IgD-negative memory B cell (primary cell): ENCODE data around the gene CLIP2. TPM values are rescaled to one million over a fixed set of nuclear protein-coding genes. Genes with fewer than 3 reads are reported as not detected.
"Not testable (repeated sequence)": the region's sequence is repeated elsewhere in the genome, so short reads cannot be mapped to it uniquely, and the experiment has no call there.

Experiments used
- H3K27ac Mint-ChIP-seq, 3 donors: one replicate each; pipeline ENCODE4 v1.8.0; 2020 to 2022; ENCODE audit warnings: mild to moderate bottlenecking in 3 of 3, mixed read lengths in 3 of 3, moderate library complexity in 1 of 3
- H3K27me3 Mint-ChIP-seq: one replicate; pipeline ENCODE4 v1.8.0; 2021; ENCODE audit warnings: mixed read lengths
- H3K36me3 Mint-ChIP-seq: one replicate; pipeline ENCODE4 v1.8.0; 2020; ENCODE audit warnings: mild to moderate bottlenecking, mixed read lengths
- H3K4me1 Mint-ChIP-seq, 3 donors: one replicate each; pipeline ENCODE4 v1.8.0; 2020 to 2022; ENCODE audit warnings: mixed read lengths in 3 of 3, mild to moderate bottlenecking in 1 of 3
- H3K4me3 Mint-ChIP-seq, 4 donors: one replicate each; pipeline ENCODE4 v1.8.0; 2020 to 2022; ENCODE audit warnings: mild to moderate bottlenecking in 4 of 4, mixed read lengths in 4 of 4, moderate library complexity in 3 of 4
- H3K9me3 Mint-ChIP-seq, 3 donors: one replicate each; pipeline ENCODE4 v1.8.0; 2020 to 2021; ENCODE audit warnings: mixed read lengths in 3 of 3, mild to moderate bottlenecking in 1 of 3
- polyA plus RNA-seq: library from polyadenylated mRNA; unstranded; fragments of 300-500 nt; fragmentation: Illumina TruSeq; gene quantifications from one replicate; pipeline ENCODE4 v1.2.3, GENCODE V29; 2021

Gene CLIP2
- polyA plus RNA-seq, 1 donor from 2014 or later = 7.1 TPM

DNA sequence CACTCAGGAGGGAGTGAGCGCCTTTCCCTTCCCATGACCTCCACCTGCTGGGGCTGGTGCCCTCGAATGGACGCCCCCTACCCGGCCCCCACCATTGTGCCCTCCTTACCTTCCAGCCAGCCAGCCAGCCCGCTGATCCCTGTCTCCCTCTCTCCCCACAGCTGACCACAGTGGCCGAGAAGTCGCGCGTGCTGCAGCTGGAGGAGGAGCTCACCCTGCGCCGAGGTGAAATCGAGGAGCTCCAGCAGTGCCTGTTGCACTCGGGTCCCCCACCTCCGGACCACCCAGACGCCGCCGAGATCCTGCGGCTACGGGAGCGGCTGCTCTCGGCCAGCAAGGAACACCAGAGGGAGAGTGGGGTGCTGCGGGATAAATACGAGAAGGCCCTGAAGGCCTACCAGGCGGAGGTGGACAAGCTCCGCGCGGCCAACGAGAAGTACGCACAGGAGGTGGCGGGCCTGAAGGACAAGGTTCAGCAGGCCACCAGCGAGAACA lies 86.6 kb downstream of the CLIP2 start:
- H3K27me3 Mint-ChIP-seq = no peaks in the 10 kb centered on the region
- no peak overlapping the region for H3K27ac Mint-ChIP-seq
- H3K4me3 Mint-ChIP-seq = peak overlapping the region in 1 of 4 donors; percentile 21
- H3K4me1 Mint-ChIP-seq = peaks cover 4 to 5% (median 4%) of the 10 kb centered on the region in 3 donors
- H3K36me3 Mint-ChIP-seq = no peaks in the 10 kb centered on the region
- H3K9me3 Mint-ChIP-seq = no peaks in the 10 kb centered on the region

DNA sequence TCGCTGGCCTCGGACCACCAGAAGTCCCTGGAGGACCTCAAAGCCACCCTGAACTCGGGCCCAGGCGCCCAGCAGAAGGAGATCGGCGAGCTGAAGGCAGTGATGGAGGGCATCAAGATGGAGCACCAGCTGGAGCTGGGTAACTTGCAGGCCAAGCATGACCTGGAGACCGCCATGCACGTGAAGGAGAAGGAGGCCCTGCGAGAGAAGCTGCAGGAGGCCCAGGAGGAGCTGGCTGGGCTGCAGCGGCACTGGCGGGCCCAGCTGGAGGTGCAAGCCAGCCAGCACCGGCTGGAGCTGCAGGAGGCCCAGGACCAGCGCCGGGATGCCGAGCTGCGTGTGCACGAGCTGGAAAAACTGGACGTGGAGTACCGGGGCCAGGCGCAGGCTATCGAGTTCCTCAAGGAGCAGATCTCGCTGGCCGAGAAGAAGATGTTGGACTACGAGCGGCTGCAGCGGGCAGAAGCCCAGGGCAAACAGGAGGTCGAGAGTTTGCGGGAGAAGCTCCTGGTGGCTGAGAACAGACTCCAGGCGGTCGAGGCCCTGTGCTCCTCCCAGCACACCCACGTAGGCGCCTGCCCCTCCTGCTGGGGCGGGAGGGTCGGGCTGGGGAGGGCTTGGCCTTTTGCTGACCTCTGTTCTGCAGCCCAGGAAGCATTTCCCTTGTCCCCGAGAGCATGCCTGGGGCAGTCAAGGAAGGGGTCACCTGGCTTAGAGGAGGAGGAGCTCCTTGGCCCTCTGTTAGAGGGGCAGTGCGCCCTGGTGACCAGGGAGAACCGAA lies 87.2 kb downstream of the CLIP2 start:
- H3K27ac Mint-ChIP-seq = no peak overlapping the region

DNA sequence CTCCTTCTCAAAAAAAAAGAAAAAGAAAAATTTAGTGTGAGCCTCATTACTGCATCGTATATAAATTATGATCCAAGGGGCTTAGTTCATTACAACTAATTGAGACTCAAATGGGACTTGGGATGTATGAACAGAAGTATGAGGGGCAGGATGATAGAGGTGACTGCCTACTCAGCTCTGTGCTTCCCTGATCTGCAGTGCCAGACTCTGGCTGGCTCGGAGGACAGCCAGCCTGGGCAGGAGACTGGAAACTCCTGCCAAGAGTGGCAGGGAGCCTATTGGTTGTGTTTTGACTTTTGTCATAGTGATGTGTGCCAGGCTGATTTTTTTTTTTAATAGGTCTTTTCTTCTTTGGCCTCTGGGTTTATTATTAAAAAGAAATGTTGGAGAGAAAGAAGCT lies 90.7 kb downstream of the CLIP2 start:
- H3K9me3 Mint-ChIP-seq = no peaks in the 10 kb centered on the region
- H3K27me3 Mint-ChIP-seq = no peaks in the 10 kb centered on the region
- H3K4me1 Mint-ChIP-seq = no peaks in the 10 kb centered on the region
- peak overlapping the region in 1 of 3 donors; percentile 4 for H3K27ac Mint-ChIP-seq
- H3K4me3 Mint-ChIP-seq = no peak overlapping the region
- H3K36me3 Mint-ChIP-seq = no peaks in the 10 kb centered on the region

More for the DNA sequence above, 87.2 kb downstream of the CLIP2 start:
- Mint-ChIP-seq H3K4me3 (no peak overlapping the region), H3K4me1 (peaks cover 2 to 4% (median 4%) of the 10 kb centered on the region in 3 donors), H3K27me3 (no peaks in the 10 kb centered on the region), H3K9me3 (no peaks in the 10 kb centered on the region), H3K36me3 (no peaks in the 10 kb centered on the region)

DNA sequence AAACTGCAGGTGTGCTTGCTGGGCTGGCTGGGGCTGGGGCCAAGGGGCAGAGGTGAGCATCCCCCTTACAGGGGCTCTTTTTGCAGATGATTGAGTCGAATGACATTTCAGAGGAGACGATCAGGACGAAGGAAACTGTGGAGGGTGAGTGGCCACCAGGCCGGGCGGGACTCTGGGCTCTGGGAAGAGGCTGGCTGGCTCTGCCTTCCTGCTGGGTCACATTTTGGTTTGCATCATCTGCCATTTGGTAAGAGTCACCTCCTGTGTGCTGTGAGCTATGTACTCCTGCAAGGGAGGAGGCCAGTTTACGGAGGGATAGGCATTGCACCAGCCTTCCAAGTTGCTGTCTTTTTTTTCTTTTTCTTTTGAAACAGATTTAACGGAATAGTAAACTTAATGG lies 91.5 kb downstream of the CLIP2 start:
- H3K27me3 Mint-ChIP-seq = no peaks in the 10 kb centered on the region
- H3K4me3 Mint-ChIP-seq = no peak overlapping the region
- H3K36me3 Mint-ChIP-seq = no peaks in the 10 kb centered on the region
- no peaks in the 10 kb centered on the region for H3K9me3 Mint-ChIP-seq
- H3K27ac Mint-ChIP-seq = peak overlapping the region in 1 of 3 donors; percentile 13
- H3K4me1 Mint-ChIP-seq = no peaks in the 10 kb centered on the region

DNA sequence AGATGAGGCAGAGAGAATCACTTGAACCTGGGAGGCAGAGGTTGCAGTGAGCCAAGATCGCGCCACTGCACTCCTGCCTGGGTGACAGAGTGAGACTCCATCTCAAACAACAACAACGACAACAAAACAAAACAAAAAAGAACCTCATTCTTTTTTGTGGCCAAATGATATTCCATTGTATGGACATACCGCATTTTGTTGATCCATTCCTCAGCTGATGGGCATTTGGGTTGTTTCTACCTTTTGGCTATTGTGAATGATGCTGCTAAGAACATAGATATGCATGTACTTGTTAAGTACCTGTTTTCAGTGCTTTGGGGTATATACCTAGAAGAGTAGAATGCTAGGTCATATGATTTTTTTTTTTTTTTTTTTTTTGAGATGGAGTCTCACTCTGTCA lies 94.9 kb downstream of the CLIP2 start:
- not testable (repeated sequence) for H3K27ac Mint-ChIP-seq, H3K4me3 Mint-ChIP-seq, H3K27me3 Mint-ChIP-seq, H3K36me3 Mint-ChIP-seq, H3K9me3 Mint-ChIP-seq, H3K4me1 Mint-ChIP-seq

DNA sequence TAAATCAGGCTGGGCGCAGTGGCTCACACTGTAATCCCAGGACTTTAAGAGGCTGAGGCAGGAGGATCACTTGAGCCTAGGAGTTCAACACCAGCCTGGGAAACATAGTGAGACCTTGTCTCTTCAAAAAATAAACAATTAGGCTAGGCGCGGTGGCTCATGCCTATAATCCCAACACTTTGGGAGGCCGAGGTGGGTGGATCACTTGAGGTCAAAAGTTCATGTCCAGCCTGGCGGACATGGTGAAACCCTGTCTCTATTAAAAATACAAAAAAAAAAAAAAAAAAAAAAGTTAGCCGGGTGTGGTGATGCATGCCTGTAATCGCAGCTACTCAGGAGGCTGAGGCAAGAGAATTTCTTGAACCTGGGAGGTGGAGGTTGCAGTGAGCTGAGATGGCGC lies 95.6 kb downstream of the CLIP2 start:
- not testable (repeated sequence) for H3K4me1 Mint-ChIP-seq, H3K36me3 Mint-ChIP-seq, H3K27ac Mint-ChIP-seq, H3K27me3 Mint-ChIP-seq, H3K4me3 Mint-ChIP-seq, H3K9me3 Mint-ChIP-seq

DNA sequence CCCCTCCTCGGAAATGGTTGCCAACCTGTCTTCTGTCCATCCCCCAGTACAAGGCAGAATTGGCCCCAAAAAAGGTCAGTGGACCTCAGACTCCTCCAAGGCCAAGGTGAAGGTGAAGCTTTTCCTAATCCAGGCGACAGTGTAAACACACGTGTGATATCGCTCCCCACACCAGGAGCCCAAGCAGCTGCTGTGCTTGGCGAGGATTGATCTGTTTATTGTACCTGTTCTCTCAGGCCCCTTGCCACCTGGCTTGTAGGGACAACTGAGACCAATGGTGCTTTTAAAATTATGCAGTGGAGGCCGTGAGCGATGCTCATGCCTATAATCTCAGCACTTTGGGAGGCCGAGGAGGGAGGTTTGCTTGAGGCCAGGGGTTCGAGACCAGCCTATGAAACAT lies 98.4 kb downstream of the CLIP2 start:
- no peaks in the 10 kb centered on the region for H3K9me3 Mint-ChIP-seq
- H3K27ac Mint-ChIP-seq = no peak overlapping the region
- no peaks in the 10 kb centered on the region for H3K4me1 Mint-ChIP-seq
- H3K4me3 Mint-ChIP-seq = no peak overlapping the region
- H3K27me3 Mint-ChIP-seq = no peaks in the 10 kb centered on the region
- H3K36me3 Mint-ChIP-seq = peaks cover 4% of the 10 kb centered on the region

DNA sequence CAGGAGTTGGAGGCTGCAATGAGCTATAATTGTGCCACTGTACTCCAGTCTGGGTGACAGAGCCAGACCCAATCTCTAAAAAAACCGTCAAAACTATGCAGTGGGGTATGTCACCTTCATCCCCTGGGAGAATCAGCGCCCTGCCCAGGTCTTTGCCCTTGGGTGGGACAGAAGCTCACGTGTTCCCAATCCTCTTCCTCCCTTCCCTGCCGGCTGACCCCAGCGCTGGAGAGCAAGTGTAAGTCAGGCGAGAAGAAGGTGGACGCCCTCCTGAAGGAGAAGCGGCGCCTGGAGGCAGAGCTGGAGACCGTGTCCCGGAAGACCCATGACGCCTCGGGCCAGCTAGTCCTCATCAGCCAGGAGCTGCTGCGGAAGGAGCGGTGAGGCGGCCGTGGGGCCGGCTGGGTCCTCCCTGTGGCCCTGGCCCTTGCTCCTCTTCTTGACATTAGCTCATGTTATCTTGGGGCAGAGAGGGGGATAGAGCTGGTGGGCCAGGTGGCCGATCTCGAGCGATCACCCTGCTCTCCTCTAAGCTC lies 99.7 kb downstream of the CLIP2 start:
- no peaks in the 10 kb centered on the region for H3K27me3 Mint-ChIP-seq
- H3K4me3 Mint-ChIP-seq = no peak overlapping the region
- no peak overlapping the region for H3K27ac Mint-ChIP-seq
- peaks cover 4% of the 10 kb centered on the region for H3K36me3 Mint-ChIP-seq
- H3K4me1 Mint-ChIP-seq = peaks cover 0 to 5% (median 0%) of the 10 kb centered on the region in 3 donors
- no peaks in the 10 kb centered on the region for H3K9me3 Mint-ChIP-seq

DNA sequence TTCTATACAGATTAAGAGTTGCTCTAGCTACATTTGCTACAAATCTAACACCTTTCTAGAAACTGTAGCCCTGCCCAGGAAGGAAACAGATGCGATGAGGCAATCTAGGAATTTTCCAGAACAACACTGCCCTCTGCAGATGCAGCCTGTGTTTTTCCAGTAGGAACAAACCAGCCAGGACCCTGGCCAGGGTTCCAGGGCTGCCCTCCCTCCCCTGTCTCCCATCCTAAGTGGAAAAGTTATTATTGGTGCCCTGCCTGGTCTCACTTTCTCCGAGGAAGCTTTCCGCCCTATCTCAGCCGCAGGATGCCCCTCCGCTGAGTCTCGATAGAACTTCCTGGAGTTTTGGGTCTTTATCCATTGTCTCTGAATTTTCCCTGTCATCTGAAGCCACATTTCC lies 104.5 kb downstream of the CLIP2 start:
- not testable (repeated sequence) for H3K9me3 Mint-ChIP-seq, H3K4me3 Mint-ChIP-seq, H3K27me3 Mint-ChIP-seq, H3K36me3 Mint-ChIP-seq, H3K4me1 Mint-ChIP-seq
- H3K27ac Mint-ChIP-seq = peak overlapping the region in 1 of 3 donors; percentile 67

DNA sequence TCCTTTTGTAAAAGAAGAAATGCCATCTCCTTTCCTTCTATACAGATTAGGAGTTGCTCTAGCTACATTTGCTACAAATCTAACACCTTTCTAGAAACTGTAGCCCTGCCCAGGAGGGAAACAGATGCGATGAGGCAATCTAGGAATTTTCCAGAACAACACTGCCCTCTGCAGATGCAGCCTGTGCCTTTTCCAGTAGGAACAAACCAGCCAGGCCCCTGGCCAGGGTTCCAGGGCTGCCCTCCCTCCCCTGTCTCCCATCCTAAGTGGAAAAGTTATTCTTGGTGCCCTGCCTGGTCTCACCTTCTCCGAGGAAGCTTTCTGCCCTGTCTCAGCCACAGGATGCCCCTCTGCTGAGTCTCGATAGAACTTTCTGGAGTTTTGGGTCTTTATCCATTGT lies 105.4 kb downstream of the CLIP2 start:
- not testable (repeated sequence) for H3K9me3 Mint-ChIP-seq, H3K4me3 Mint-ChIP-seq, H3K36me3 Mint-ChIP-seq, H3K27ac Mint-ChIP-seq, H3K4me1 Mint-ChIP-seq, H3K27me3 Mint-ChIP-seq

DNA sequence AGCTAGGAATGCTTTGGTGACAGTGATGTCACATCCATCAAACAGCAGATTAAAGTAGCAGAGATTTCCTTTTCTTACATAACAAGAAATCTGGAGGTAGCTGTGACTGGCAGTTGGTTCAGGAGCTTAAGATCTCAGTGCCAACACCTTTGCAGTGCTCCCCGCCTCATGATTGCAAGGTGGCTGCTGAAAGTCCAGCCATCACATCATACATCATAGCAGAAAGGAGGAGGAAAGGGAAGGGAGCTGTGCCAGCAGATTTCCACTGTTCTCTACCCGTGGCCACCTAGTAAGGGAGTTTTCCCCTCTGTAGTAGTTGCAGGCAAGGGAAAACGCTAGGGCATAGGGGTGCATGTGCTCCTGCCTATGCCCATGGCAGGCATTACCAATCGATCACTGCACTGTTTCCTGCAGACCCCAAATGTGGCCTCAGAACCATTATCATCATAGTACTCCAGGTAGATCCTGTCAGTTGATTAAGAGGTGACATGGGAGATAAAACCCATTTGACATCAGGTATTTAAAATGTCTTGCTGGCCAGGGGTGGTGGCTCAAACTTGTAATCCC lies 106.6 kb downstream of the CLIP2 start:
- Mint-ChIP-seq H3K4me1 (peaks cover 0 to 5% (median 0%) of the 10 kb centered on the region in 3 donors), H3K27me3 (no peaks in the 10 kb centered on the region), H3K27ac (no peak overlapping the region), H3K36me3 (peaks cover 8% of the 10 kb centered on the region), H3K4me3 (no peak overlapping the region), H3K9me3 (no peaks in the 10 kb centered on the region)

DNA sequence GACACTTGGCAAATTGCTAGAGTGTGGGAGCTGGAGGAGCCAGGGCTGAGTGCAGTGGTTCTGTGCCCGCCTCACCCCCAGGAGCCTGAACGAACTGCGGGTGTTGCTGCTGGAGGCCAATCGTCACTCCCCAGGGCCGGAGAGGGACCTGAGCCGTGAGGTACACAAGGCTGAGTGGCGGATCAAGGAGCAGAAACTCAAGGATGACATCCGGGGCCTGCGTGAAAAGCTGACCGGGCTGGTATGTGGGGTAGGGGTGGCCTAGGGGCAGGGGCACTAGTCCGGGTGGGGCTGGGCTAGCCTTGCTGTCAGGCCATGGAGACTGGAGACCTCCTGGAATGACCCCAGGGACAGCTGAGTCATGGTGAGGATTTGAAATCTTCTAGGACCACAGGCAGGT lies 107.8 kb downstream of the CLIP2 start:
- no peak overlapping the region for H3K4me3 Mint-ChIP-seq
- H3K27ac Mint-ChIP-seq = no peak overlapping the region
- peaks cover 0 to 5% (median 0%) of the 10 kb centered on the region in 3 donors for H3K4me1 Mint-ChIP-seq
- peaks cover 8% of the 10 kb centered on the region for H3K36me3 Mint-ChIP-seq
- no peaks in the 10 kb centered on the region for H3K9me3 Mint-ChIP-seq
- H3K27me3 Mint-ChIP-seq = no peaks in the 10 kb centered on the region

DNA sequence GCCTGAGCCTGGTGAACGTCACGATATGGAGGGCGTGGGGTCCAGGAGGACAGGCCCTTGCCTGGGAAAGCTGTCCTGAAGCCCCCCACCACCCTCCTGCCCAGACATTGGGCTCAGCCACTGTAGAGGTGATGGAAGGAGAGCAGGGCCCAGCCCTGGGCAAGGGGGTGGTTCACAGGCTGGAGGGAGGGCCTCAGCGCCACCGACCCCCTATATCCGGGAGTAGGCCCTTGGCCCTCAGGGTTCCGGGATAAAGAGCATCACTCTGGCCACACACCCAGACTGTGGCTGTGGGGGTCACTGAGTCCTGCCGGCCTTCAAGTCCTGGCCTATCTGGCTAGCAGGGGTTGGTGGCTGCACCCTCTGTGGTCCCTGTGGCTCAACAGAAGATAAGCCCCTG lies 109.2 kb downstream of the CLIP2 start:
- H3K9me3 Mint-ChIP-seq = no peaks in the 10 kb centered on the region
- H3K36me3 Mint-ChIP-seq = peaks cover 11% of the 10 kb centered on the region
- H3K4me1 Mint-ChIP-seq = peaks cover 0 to 4% (median 0%) of the 10 kb centered on the region in 3 donors
- H3K27ac Mint-ChIP-seq = peak overlapping the region in 1 of 3 donors; percentile 82
- H3K27me3 Mint-ChIP-seq = no peaks in the 10 kb centered on the region
- H3K4me3 Mint-ChIP-seq = no peak overlapping the region

DNA sequence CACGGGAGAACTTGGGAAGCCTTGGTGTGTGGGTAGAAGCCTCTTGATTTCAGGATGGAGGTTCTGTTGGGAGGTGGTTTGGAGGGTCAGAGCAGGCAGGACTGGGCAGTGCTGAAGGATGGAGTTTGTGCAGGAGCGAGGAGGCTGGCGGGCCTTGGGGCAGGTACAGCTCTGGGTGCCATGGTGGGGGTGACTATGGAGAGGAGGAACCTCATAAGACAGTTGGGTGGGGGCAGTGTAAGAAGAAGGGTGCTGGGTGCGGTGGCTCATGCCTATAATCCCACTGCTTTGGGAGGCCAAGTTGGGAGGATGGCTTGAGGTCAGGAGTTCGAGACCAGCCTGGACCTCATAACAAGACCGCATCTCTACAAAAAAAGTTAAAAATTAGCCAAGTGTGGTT lies 109.8 kb downstream of the CLIP2 start:
- no peaks in the 10 kb centered on the region for H3K9me3 Mint-ChIP-seq
- no peak overlapping the region for H3K27ac Mint-ChIP-seq
- H3K27me3 Mint-ChIP-seq = no peaks in the 10 kb centered on the region
- no peak overlapping the region for H3K4me3 Mint-ChIP-seq
- H3K4me1 Mint-ChIP-seq = no peaks in the 10 kb centered on the region
- H3K36me3 Mint-ChIP-seq = peaks cover 12% of the 10 kb centered on the region

DNA sequence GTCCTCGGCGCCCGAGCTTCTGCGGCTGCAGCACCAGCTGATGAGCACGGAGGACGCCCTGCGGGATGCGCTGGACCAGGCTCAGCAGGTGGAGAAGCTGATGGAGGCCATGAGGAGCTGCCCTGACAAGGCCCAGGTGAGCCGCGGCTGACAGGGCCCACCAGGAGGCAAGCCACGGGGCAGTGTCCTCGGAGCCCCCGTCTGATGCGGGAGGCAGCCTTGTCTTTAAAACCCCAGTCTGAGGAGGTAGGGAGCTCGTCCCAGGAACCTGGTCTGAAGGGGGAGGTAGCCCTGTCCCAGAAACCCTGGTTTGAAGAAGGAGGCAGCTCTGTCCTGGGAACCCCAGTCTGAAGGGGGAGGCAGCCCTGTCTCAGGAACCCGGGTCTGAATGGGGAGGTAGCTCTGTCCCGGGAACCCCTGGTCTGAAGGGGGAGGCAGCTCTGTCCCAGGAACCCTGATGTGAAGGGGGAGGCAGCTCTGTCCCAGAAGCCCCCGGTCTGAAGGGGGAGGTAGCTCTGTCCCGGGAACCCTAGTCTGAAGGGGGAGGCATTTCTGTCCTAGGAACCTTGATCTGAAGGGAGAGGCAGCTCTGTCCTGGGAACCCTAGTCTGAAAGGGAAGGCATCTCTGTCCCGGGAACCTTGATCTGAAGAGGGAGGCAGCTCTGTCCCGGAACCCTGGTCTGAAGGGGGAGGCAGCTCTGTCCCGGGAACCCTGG lies 111.4 kb downstream of the CLIP2 start:
- H3K27me3 Mint-ChIP-seq = no peaks in the 10 kb centered on the region
- peaks cover 11% of the 10 kb centered on the region for H3K36me3 Mint-ChIP-seq
- H3K27ac Mint-ChIP-seq = no peak overlapping the region

More for the DNA sequence above, 111.4 kb downstream of the CLIP2 start:
- Mint-ChIP-seq H3K9me3 (no peaks in the 10 kb centered on the region), H3K4me3 (no peak overlapping the region), H3K4me1 (no peaks in the 10 kb centered on the region)
